ENCODE results near the gene ADRB2. TPM values are rescaled to one million over a fixed set of nuclear protein-coding genes. Genes with fewer than 3 reads are reported as not detected.

ADRB2 gene
- polyA plus RNA-seq, 6 donors from 2014 or later: 1.9 to 5.1 (median 4.0) TPM

- Mint-ChIP-seq H3K4me1 (peaks cover 63 to 81% (median 72%) of the 10 kb centered on the region in 3 donors), H3K27me3 (no peaks in the 10 kb centered on the region), H3K4me3 (peak overlapping the region; percentile 68 to 97 (median 86)), H3K9me3 (peaks cover 0 to 3% (median 0%) of the 10 kb centered on the region in 7 donors), H3K36me3 (no peaks in the 10 kb centered on the region), H3K27ac (peak overlapping the region; percentile 87 to 99 (median 98))
- DNase-seq (no peak), ATAC-seq (ENCODE audit: low read depth in 2 of 2) (no peak)
Measured at GRCh38 chr5:148809781-148810524, 16.5 kb upstream of the ADRB2 start.

GRCh38 chr5:148810823-148811222 lies 15.6 kb upstream of the ADRB2 start:
- Mint-ChIP-seq H3K27me3 (no peaks in the 10 kb centered on the region), H3K4me1 (peaks cover 63 to 81% (median 73%) of the 10 kb centered on the region in 3 donors), H3K4me3 (peak overlapping the region in 6 of 8 donors; percentile 68 to 97 (median 84)), H3K27ac (peak overlapping the region; percentile 29 to 99 (median 94)), H3K36me3 (no peaks in the 10 kb centered on the region), H3K9me3 (peaks cover 0 to 2% (median 0%) of the 10 kb centered on the region in 7 donors)
- ATAC-seq (ENCODE audit: low read depth in 2 of 2) (no peak), DNase-seq (no peak)

GRCh38 chr5:148811756-148812155 lies 14.7 kb upstream of the ADRB2 start:
- ATAC-seq (ENCODE audit: low read depth in 2 of 2) (no peak), DNase-seq (no peak)
- peaks cover 62 to 80% (median 73%) of the 10 kb centered on the region in 3 donors for H3K4me1 Mint-ChIP-seq
- H3K4me3 Mint-ChIP-seq: peak overlapping the region in 6 of 8 donors; percentile 2 to 67 (median 52)
- no peaks in the 10 kb centered on the region for H3K27me3 Mint-ChIP-seq
- H3K27ac Mint-ChIP-seq: peak overlapping the region; percentile 22 to 89 (median 84)
- H3K9me3 Mint-ChIP-seq: no peaks in the 10 kb centered on the region
- H3K36me3 Mint-ChIP-seq: no peaks in the 10 kb centered on the region

GRCh38 chr5:148815086-148815485 lies 11.3 kb upstream of the ADRB2 start:
- ATAC-seq (ENCODE audit: low read depth in 2 of 2) (no peak), DNase-seq (no peak)
- peak overlapping the region in 1 of 8 donors; percentile 22 for H3K4me3 Mint-ChIP-seq
- peak overlapping the region in 4 of 6 donors; percentile 3 to 86 (median 42) for H3K27ac Mint-ChIP-seq
- H3K27me3 Mint-ChIP-seq: no peaks in the 10 kb centered on the region
- no peaks in the 10 kb centered on the region for H3K9me3 Mint-ChIP-seq
- no peaks in the 10 kb centered on the region for H3K36me3 Mint-ChIP-seq
- H3K4me1 Mint-ChIP-seq: peaks cover 63 to 71% (median 63%) of the 10 kb centered on the region in 3 donors

GRCh38 chr5:148815578-148815977 lies 10.8 kb upstream of the ADRB2 start:
- peaks cover 60 to 67% (median 62%) of the 10 kb centered on the region in 3 donors for H3K4me1 Mint-ChIP-seq
- peak overlapping the region in 4 of 6 donors; percentile 3 to 86 (median 42) for H3K27ac Mint-ChIP-seq
- no peak for DNase-seq
- H3K9me3 Mint-ChIP-seq: no peaks in the 10 kb centered on the region
- no peak for ATAC-seq (ENCODE audit: low read depth in 2 of 2)
- no peak overlapping the region for H3K4me3 Mint-ChIP-seq
- no peaks in the 10 kb centered on the region for H3K27me3 Mint-ChIP-seq
- no peaks in the 10 kb centered on the region for H3K36me3 Mint-ChIP-seq

GRCh38 chr5:148816357-148816756 lies 10.1 kb upstream of the ADRB2 start:
- Mint-ChIP-seq H3K4me3 (peak overlapping the region in 7 of 8 donors; percentile 6 to 77 (median 65)), H3K36me3 (no peaks in the 10 kb centered on the region), H3K4me1 (peaks cover 56 to 65% (median 60%) of the 10 kb centered on the region in 3 donors), H3K27ac (peak overlapping the region; percentile 63 to 90 (median 84)), H3K27me3 (no peaks in the 10 kb centered on the region), H3K9me3 (no peaks in the 10 kb centered on the region)
- peak; percentile 76 to 84 for ATAC-seq (ENCODE audit: low read depth in 2 of 2)
- no peak for DNase-seq

DNA sequence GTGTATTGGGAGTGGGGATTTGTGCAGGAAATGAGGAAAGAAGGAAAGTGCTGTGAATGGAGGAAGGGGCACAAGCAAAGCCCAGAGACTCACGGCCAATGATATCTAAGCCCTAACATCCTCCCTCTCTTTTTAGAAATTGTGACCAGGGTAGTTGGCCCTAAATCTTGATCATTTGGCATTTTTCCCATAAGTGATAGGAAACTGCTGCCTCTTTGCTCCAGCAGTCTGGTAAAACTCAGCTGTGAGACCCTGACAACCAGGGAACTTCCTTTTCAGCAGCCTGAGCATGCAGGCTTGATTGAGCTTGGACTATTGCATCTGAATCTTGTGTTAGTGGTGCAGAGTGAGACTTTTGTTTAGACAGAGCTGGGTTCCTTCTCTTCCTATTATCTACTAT lies 9.6 kb upstream of the ADRB2 start:
- peak; percentile 42 to 50 for ATAC-seq (ENCODE audit: low read depth in 2 of 2)

DNA sequence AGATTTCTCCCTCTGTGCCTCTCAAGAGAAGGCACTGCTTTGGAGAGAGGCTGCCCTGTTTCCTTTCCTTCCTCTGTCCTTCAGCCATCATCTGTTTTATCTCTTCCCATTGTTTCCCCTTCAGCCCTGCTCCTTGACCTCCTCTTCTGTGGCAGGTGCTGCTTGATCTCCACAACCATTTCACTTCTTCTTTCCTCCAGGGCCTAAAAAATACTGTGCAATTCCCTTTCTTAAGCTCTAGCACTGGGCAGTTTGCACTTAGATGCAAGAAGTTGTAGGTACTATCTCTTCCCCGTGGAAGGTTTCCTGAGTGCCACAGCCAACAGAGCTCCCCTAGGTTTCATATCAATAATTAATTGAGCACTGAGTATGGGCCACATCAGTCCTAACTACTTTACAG lies 8.8 kb upstream of the ADRB2 start:
- H3K36me3 Mint-ChIP-seq: no peaks in the 10 kb centered on the region
- no peak for DNase-seq
- H3K27ac Mint-ChIP-seq: peak overlapping the region in 3 of 6 donors; percentile 63 to 82 (median 76)
- H3K4me3 Mint-ChIP-seq: peak overlapping the region in 7 of 8 donors; percentile 19 to 74 (median 61)
- H3K9me3 Mint-ChIP-seq: no peaks in the 10 kb centered on the region
- no peaks in the 10 kb centered on the region for H3K27me3 Mint-ChIP-seq
- H3K4me1 Mint-ChIP-seq: peaks cover 51 to 57% (median 51%) of the 10 kb centered on the region in 3 donors
- no peak for ATAC-seq (ENCODE audit: low read depth in 2 of 2)

More for the DNA sequence above, 9.6 kb upstream of the ADRB2 start:
- H3K4me1 Mint-ChIP-seq: peaks cover 52 to 60% (median 56%) of the 10 kb centered on the region in 3 donors
- H3K9me3 Mint-ChIP-seq: no peaks in the 10 kb centered on the region
- H3K4me3 Mint-ChIP-seq: peak overlapping the region in 5 of 8 donors; percentile 22 to 77 (median 71)
- DNase-seq: no peak
- peak overlapping the region; percentile 63 to 90 (median 84) for H3K27ac Mint-ChIP-seq
- H3K36me3 Mint-ChIP-seq: no peaks in the 10 kb centered on the region
- no peaks in the 10 kb centered on the region for H3K27me3 Mint-ChIP-seq

DNA sequence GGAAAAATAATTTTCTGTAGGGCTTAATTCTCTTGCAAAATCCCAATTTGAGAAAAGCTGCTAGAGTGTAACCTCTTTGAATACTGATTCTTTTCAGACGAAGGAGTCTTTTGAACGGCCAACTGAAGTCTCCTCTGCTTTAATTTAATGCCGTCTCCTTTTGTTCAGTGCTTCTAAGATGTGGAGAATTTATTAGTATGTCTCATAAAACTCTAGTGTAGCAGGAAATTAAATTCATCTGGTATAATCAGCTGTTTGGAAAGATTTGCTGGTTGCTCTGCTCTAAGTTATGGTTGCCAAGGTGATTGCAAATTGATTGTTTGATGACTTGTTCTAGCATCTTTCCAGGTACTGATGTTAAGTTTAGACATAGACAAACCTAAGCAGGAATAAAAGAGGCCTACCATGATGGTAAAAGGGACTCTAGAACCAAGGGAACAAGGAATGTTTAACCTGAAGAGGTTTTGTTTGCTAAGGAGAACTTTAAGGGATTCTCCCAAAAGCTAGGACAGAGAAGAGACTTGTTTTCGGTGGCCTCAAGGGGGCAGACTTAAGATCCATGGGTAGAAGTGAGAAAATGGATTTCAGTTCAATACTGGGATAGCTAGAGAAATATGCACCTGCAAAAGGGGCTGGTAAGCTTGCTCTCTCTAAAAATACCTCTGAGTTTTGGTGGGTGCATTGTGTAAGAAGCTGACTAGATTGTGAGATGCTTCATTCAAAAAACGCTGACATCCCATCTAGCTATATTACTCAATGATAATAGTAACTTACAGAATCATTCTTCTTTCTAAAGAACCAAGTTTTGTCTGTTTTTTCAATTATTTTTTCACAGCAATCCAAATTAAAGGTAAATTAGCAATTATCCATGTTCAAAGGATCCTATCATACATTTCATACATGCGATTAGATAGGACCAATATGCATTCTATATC lies 5.7 kb upstream of the ADRB2 start:
- H3K4me1 Mint-ChIP-seq: peaks cover 43 to 49% (median 49%) of the 10 kb centered on the region in 3 donors
- peak in 1 of 2 donors; percentile 31 for ATAC-seq (ENCODE audit: low read depth in 2 of 2)

GRCh38 chr5:148823871-148824270 lies 2.5 kb upstream of the ADRB2 start:
- H3K36me3 Mint-ChIP-seq: no peaks in the 10 kb centered on the region
- no peak for DNase-seq
- no peaks in the 10 kb centered on the region for H3K9me3 Mint-ChIP-seq
- H3K27ac Mint-ChIP-seq: no peak overlapping the region
- peak overlapping the region in 1 of 8 donors; percentile 92 for H3K4me3 Mint-ChIP-seq
- H3K4me1 Mint-ChIP-seq: peaks cover 33 to 46% (median 45%) of the 10 kb centered on the region in 3 donors
- no peaks in the 10 kb centered on the region for H3K27me3 Mint-ChIP-seq
- no peak for ATAC-seq (ENCODE audit: low read depth in 2 of 2)

More for the DNA sequence above, 5.7 kb upstream of the ADRB2 start:
- DNase-seq: no peak
- peak overlapping the region in 1 of 6 donors; percentile 21 for H3K27ac Mint-ChIP-seq
- H3K9me3 Mint-ChIP-seq: no peaks in the 10 kb centered on the region
- no peaks in the 10 kb centered on the region for H3K36me3 Mint-ChIP-seq
- H3K4me3 Mint-ChIP-seq: no peak overlapping the region
- no peaks in the 10 kb centered on the region for H3K27me3 Mint-ChIP-seq

- Mint-ChIP-seq H3K27me3 (no peaks in the 10 kb centered on the region), H3K4me3 (peak overlapping the region; percentile 89 to 97 (median 94)), H3K4me1 (peaks cover 45 to 60% (median 56%) of the 10 kb centered on the region in 3 donors), H3K36me3 (no peaks in the 10 kb centered on the region), H3K9me3 (no peaks in the 10 kb centered on the region), H3K27ac (peak overlapping the region; percentile 75 to 98 (median 88))
- DNase-seq (no peak), ATAC-seq (ENCODE audit: low read depth in 2 of 2) (peak in 1 of 2 donors; percentile 2)
Measured at GRCh38 chr5:148825716-148826052, 727 bp upstream of the ADRB2 start.

DNA sequence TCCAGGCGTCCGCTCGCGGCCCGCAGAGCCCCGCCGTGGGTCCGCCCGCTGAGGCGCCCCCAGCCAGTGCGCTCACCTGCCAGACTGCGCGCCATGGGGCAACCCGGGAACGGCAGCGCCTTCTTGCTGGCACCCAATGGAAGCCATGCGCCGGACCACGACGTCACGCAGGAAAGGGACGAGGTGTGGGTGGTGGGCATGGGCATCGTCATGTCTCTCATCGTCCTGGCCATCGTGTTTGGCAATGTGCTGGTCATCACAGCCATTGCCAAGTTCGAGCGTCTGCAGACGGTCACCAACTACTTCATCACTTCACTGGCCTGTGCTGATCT lies 294 bp downstream of the ADRB2 start:
- H3K27ac Mint-ChIP-seq: peak overlapping the region in 5 of 6 donors; percentile 88 to 98 (median 94)
- H3K4me1 Mint-ChIP-seq: peaks cover 54 to 69% (median 64%) of the 10 kb centered on the region in 3 donors
- H3K9me3 Mint-ChIP-seq: no peaks in the 10 kb centered on the region
- DNase-seq (no peak), ATAC-seq (ENCODE audit: low read depth in 2 of 2) (no peak)
- H3K4me3 Mint-ChIP-seq: peak overlapping the region; percentile 89 to 97 (median 94)
- no peaks in the 10 kb centered on the region for H3K36me3 Mint-ChIP-seq
- H3K27me3 Mint-ChIP-seq: no peaks in the 10 kb centered on the region

DNA sequence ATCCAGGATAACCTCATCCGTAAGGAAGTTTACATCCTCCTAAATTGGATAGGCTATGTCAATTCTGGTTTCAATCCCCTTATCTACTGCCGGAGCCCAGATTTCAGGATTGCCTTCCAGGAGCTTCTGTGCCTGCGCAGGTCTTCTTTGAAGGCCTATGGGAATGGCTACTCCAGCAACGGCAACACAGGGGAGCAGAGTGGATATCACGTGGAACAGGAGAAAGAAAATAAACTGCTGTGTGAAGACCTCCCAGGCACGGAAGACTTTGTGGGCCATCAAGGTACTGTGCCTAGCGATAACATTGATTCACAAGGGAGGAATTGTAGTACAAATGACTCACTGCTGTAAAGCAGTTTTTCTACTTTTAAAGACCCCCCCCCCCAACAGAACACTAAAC lies 1.3 kb downstream of the ADRB2 start:
- Mint-ChIP-seq H3K4me1 (peaks cover 60 to 74% (median 73%) of the 10 kb centered on the region in 3 donors), H3K27me3 (no peaks in the 10 kb centered on the region), H3K36me3 (no peaks in the 10 kb centered on the region), H3K4me3 (peak overlapping the region; percentile 89 to 97 (median 94)), H3K27ac (peak overlapping the region; percentile 17 to 84 (median 64)), H3K9me3 (no peaks in the 10 kb centered on the region)
- DNase-seq (no peak), ATAC-seq (ENCODE audit: low read depth in 2 of 2) (no peak)

All from naive B cell (primary cell).